Activated CD4-positive, CD25-positive, alpha-beta regulatory T cell treated with anti-CD3 and anti-CD28 coated beads, Interleukin-2, amount 50 U/mL, for 24 hours (primary cell): ENCODE measurements around the gene KASH5.

Source experiments
- ATAC-seq, 2 donors: fragments of 150-1000 bp; cut with Tn5 transposase; one replicate each; pipeline ENCODE4 v1.10.0; 2021; ENCODE audit warnings: mild to moderate bottlenecking in 1 of 2, moderate library complexity in 1 of 2

The KASH5 gene

GRCh38 chr19:49461656-49462055, 73.6 kb downstream of the KASH5 start:
- no peak for ATAC-seq

GRCh38 chr19:49462492-49462891, 74.4 kb downstream of the KASH5 start:
- no peak for ATAC-seq

- ATAC-seq = no peak
Observed at GRCh38 chr19:49463960-49464740, 76.1 kb downstream of the KASH5 start.

- ATAC-seq = no peak
Observed at GRCh38 chr19:49465371-49465770, 77.3 kb downstream of the KASH5 start.
